SK-MEL-5 (cell line): ENCODE data around the gene NEU1. TPM values are rescaled to one million over a fixed set of nuclear protein-coding genes. Genes with fewer than 3 reads are reported as not detected.
"Not testable (repeated sequence)": the region's sequence is repeated elsewhere in the genome, so short reads cannot be mapped to it uniquely, and the experiment has no call there.

Experiments
- DNase-seq: peaks from one replicate; pipeline ENCODE4 v3.0.0-alpha.2; 2016; ENCODE audit warnings: low read depth, low spot score
- in situ Hi-C: cut with HindIII; loops from 2 replicates; pipeline ENCODE4 v1.10.0; 2016; ENCODE audit warnings: low sequenced_read_pairs, high pct_unique_total_duplicates, low pct_unique_long_range_greater_than_20kb
- total RNA-seq: library from RNA; depleted of rRNA; stranded (reverse); fragments of >200 nt; shearing (Covaris generic); gene quantifications from 2 replicates; pipeline ENCODE4 v1.2.3, GENCODE V29; 2014

NEU1 gene
- total RNA-seq, 1 experiment from 2014 or later, result 213 TPM

DNA sequence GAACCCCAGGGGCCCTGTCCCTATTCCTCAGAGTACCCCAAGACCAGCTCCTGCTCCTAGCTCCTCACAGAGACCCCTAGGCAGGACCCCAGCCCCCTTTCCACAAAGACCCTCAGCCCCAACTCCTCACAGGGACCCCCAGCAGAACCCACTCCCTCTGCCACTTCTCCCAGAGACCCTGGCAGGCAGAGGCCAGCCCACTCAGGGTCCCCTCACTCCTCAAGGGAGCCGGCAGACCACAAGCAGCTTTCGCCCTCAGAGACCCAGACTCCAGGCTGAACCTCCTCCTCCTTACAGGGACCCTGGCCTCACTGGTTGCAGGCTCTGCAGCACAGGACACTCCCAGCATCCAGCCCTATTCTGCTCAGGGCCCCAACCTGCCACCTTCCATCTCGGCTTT, 15.6 kb upstream of the NEU1 start:
- DNase-seq, result no peak
- in situ Hi-C loops, result no loop called here

DNA sequence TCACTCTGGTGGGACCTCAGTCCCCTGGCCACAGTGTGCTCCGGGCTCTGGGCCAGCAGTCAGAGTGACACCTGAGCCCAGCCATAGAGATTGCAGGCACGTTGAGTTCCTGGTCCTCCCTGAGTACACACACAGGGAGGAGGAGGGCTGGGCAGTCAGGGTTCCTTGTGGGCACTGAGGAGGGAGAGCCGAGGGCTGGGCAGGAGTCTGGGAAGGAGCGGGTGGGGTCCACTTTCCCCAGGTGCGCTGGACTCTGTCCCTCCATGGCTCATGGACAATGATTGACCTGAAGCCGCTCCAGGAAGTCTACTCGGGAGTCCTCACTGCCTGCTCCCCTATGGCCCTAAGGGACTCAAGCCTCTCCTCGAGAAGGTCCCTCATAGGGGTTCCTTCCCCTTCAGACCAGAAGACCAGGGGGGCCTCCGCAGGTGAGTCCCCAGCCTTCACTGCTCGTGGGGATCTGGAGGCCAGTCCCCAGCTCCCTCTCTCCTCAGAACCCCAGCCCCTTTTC, 15.1 kb upstream of the NEU1 start:
- in situ Hi-C loops, result no loop called here
- DNase-seq, result no peak

GRCh38 chr6:31877125-31877650, 14.6 kb upstream of the NEU1 start:
- in situ Hi-C loops, result no loop called here
- DNase-seq, result no peak

- in situ Hi-C loops, result no loop called here
- DNase-seq, result no peak
Measured at GRCh38 chr6:31876357-31876756, 13.7 kb upstream of the NEU1 start.

GRCh38 chr6:31875877-31876276, 13.3 kb upstream of the NEU1 start:
- in situ Hi-C loops, result no loop called here
- no peak for DNase-seq

DNA sequence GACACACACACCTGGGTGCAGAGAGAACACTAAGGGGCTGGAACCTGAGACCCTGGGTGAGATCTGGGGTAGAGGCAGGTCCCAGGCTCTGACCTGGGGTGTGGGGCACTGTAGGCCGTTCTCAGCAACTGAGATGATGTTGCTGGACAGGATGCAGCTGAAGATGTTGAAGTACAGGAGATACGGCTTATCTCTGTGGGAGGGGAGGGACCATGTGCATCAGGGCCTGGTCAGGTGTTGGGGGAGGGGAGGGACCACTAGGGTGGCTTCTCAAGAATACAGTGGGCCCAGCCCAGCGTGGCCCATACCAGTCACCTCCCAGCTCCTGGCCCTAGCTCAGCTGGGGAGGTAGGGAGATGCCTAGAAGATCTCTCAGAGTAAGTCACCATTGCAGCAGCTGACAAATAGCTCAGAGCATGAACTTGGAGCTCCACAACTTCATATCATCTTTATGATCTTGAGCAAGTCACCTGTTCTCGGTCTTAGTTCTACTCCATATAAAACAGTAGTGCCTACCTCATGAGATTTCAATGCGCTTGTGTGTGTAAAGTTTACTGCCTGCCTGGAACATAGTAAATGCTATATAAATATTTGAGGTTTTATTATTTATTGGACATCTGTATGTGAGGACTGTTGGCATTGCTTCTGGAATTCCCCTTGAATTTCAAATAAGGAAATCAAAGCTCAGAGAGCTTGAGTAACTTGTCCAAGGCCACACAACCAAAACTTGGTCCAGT, 12.4 kb upstream of the NEU1 start:
- in situ Hi-C loops, result no loop called here

DNA sequence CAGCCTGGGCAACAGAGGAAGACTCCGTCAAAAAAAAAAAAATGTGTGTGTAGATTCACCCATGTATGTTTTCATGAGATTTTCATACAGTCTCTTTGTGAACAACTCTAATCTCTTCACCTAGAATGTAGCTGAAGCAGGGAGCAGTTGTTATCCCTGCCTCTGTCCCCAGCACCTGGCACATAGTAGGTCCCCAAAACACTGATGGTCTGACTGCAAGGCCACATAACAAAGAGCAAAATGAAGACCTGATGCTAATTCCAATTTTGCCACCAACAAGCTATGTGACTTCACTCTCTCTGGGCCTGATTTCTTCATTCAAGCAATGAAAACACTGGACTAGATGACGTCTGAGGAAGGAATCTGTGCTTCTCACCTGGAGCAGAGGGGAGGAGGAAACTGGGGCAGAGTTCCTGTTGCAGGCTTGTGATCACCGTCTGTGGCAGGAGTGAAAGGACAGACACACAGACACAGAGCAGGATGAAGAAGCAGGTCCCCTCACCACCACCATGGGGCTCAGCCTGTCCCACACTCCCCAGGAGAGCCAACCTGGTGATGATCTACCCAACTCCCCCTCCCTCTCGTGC, 11.6 kb upstream of the NEU1 start:
- in situ Hi-C loops, result no loop called here
- no peak for DNase-seq

More for the DNA sequence above, 12.4 kb upstream of the NEU1 start:
- DNase-seq, result no peak

DNA sequence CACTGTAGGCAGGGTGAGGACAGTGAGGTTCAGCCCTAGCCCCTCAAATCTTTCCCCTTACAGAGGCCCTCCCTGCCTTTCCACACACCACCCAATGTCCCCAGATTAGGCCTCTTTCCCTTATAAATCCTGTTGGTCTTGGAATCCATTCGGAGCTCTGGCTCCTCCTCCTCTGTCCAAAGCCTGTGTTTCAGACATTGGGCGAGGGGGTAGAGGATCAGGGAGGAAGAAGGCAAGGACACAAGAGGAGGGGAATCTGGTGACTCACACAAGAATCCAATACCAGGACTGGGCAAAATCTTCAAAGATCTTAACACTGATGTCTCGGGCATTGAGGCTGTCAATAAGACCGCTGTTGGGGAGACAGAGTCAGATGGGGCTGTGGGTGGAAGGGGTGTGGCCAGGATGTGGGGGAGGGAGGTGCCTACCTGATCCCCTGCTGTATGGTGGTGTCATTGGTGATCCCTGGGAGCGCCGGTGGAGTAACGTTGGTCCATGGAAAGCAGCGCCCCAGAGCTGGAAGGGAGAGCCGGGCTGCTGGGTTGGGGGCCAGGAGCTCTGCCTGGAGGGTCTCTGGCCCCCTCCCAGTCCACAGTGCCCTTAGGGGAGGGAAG, 8.5 kb upstream of the NEU1 start:
- in situ Hi-C loops, result no loop called here
- DNase-seq, result no peak

GRCh38 chr6:31870385-31870921, 7.8 kb upstream of the NEU1 start:
- no peak for DNase-seq
- in situ Hi-C loops, result no loop called here

DNA sequence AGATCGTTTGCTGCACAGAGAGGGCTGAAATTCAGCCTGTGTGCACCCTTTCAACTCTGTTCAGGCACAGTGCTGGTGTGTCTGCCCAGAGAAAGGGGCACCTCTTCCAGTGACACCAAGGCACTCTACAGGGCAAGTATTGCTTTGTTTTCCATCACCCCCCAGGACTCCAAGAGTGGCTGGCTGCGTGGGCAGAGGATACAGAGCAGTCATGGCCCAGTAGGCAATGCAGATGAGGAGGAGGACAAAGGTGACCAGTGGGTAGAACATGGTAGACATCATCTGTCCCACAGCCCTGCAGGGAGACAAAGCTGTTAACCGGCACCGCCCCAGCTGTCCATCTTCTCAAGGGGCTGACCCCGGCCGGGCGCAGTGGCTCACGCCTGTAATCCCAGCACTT, 6.7 kb upstream of the NEU1 start:
- in situ Hi-C loops, result no loop called here
- DNase-seq, result no peak

GRCh38 chr6:31868658-31868971, 6.0 kb upstream of the NEU1 start:
- DNase-seq, in situ Hi-C loops: not testable (repeated sequence)

DNA sequence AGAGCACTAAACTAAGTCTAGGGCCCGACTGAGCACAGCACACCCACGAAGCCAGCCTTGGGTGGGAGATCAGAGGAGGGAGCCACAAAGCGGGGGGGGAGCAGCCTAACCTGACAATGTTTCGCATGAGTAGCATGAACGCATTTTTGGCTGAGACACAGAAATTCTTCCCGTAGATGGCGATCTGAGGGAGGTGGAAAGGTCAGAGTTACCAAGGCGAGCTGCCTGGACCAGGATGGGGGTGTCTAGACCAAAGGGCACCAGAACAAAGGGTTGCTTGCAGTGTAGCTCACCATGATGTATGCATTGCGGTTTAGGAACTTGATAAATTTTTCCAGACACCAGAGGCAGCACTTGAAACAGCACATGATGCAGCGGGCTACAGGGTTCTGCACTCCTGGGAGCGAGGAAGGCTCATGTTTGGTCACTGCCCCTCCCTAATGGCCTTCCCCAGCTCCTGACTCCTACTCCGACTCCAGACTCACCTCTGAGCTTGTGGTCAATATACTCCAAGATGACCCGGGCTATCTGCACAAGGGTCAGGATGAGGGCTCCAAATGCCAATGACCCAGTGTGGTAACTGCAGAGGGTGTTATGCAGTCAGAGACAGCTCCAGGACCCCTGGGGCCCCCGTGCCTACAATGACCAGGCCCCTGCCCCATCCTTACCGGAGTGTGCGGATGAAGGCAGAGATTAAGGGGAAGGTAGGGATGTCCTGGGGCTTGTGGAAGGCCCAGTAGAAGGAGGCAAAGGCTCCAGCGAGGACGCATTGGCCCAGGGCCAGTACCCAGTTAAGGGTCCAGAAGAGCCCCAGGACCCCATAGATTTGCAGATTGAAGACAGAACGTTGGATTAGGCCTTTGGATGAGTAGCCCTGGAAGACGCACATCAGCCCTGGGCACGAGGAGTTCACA, 2.8 kb upstream of the NEU1 start:
- in situ Hi-C loops, result no loop called here

DNA sequence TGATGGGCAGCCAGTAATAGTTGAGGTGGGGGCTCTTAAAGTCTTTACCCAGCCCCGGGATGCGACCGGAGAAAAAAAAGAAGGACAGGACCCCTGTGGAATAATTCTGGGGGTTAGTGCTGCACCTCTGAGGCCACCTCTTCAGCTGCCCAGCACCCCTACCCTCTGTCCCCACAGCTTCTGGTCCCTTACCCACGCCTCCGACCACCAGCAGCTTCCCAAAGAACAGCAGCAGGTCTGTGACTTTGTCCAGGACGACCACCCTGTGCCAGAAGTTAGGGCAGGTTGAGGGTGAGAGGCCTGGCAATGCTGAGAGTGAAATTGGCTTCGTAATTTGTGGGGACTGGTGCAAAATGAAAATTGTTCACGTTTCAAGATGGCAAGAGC, 2.2 kb upstream of the NEU1 start:
- DNase-seq, result no peak
- in situ Hi-C loops, result no loop called here

More for the DNA sequence above, 2.8 kb upstream of the NEU1 start:
- DNase-seq, result peak; percentile 28

GRCh38 chr6:31864123-31864562, 1.5 kb upstream of the NEU1 start:
- in situ Hi-C loops, DNase-seq: not testable (repeated sequence)

DNA sequence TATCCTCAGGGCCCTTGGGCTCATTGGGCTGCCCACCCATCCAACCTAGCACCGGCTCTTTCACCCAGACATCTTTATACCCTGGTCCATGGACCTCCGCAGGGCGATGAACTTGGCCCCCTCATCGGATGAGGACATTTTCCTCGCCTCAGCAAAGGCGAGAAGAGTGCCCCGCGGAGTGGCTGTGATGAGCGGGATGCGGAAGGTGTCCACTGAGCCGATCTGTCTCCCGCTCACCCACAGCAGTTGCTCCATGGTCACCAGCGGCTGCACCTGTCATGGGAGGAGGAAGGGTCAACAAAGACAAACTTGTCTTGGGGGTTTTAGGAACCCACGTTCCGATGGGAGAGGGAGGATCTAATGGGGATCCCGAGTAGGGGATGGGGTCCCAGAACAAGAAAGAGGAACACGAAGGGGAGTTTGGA, 690 bp downstream of the NEU1 start:
- in situ Hi-C loops, result no loop called here
- DNase-seq, result no peak

DNA sequence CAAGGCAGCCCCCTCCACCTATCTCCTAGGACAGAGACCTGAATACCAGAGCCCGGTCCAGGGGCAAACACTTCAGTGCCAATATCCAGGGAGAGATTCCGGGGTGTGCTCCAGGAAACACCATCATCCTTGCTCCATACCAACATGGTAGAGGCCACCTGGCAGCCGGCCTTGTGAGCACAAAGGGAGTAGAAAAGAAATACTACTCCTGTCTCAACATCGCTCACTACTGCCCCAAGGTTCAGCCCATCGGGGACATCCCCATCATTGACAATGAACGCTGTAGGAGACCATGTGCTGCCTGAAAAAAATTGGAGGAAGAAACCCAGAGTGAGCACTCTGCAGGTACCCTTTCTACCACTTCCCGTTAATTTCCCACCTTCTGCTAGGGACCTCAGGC, 1.5 kb downstream of the NEU1 start:
- in situ Hi-C loops, result no loop called here

GRCh38 chr6:31860349-31860748, 2.3 kb downstream of the NEU1 start:
- no peak for DNase-seq
- in situ Hi-C loops, result no loop called here

More for the DNA sequence above, 1.5 kb downstream of the NEU1 start:
- no peak for DNase-seq
